Glutamatergic neuron (in vitro differentiated cells): ENCODE measurements around the gene CFAP74. TPM values are rescaled to one million over a fixed set of nuclear protein-coding genes. Genes with fewer than 3 reads are reported as not detected.

Source experiments
- DNase-seq: peaks from one replicate; pipeline ENCODE4 v3.0.0; 2022
- H3K27ac Mint-ChIP-seq: one replicate; pipeline ENCODE4 v1.8.0; 2020; ENCODE audit warnings: mild to moderate bottlenecking, mixed read lengths, inconsistent platforms; ENCODE audit not compliant: unreplicated experiment
- H3K27me3 Mint-ChIP-seq: one replicate; pipeline ENCODE4 v1.8.0; 2020; ENCODE audit warnings: mild to moderate bottlenecking, moderate library complexity, mixed read lengths, inconsistent platforms; ENCODE audit not compliant: unreplicated experiment
- H3K36me3 Mint-ChIP-seq: one replicate; pipeline ENCODE4 v1.8.0; 2020; ENCODE audit warnings: mild to moderate bottlenecking, mixed read lengths, inconsistent platforms; ENCODE audit not compliant: unreplicated experiment
- H3K4me1 Mint-ChIP-seq: one replicate; pipeline ENCODE4 v1.8.0; 2020; ENCODE audit warnings: mild to moderate bottlenecking, low read depth, mixed read lengths, inconsistent platforms; ENCODE audit not compliant: unreplicated experiment
- H3K4me3 Mint-ChIP-seq: one replicate; pipeline ENCODE4 v1.8.0; 2020; ENCODE audit warnings: mild to moderate bottlenecking, mixed read lengths, inconsistent platforms; ENCODE audit not compliant: unreplicated experiment
- H3K9me3 Mint-ChIP-seq: one replicate; pipeline ENCODE4 v1.8.0; 2020; ENCODE audit warnings: mild to moderate bottlenecking, moderate library complexity, mixed read lengths, inconsistent platforms; ENCODE audit not compliant: unreplicated experiment
- total RNA-seq: library from RNA; stranded (reverse); fragmentation: NEBNext Ultra II Directional; extraction: Animal tissue kit (Norgen Biotek cat#: 25700); gene quantifications from one replicate; pipeline ENCODE4 v1.2.1, GENCODE V29; 2021; ENCODE audit not compliant: unreplicated experiment
- TF ChIP-seq, protein P1 (sequence below): fragments of 200-600 bp; sonication (generic); IDR thresholded peaks from one replicate; pipeline ENCODE4 v1.5.0; 2021; ENCODE audit not compliant: partially characterized antibody, unreplicated experiment

CFAP74 gene
- total RNA-seq, 1 donor from 2014 or later: not detected

DNA sequence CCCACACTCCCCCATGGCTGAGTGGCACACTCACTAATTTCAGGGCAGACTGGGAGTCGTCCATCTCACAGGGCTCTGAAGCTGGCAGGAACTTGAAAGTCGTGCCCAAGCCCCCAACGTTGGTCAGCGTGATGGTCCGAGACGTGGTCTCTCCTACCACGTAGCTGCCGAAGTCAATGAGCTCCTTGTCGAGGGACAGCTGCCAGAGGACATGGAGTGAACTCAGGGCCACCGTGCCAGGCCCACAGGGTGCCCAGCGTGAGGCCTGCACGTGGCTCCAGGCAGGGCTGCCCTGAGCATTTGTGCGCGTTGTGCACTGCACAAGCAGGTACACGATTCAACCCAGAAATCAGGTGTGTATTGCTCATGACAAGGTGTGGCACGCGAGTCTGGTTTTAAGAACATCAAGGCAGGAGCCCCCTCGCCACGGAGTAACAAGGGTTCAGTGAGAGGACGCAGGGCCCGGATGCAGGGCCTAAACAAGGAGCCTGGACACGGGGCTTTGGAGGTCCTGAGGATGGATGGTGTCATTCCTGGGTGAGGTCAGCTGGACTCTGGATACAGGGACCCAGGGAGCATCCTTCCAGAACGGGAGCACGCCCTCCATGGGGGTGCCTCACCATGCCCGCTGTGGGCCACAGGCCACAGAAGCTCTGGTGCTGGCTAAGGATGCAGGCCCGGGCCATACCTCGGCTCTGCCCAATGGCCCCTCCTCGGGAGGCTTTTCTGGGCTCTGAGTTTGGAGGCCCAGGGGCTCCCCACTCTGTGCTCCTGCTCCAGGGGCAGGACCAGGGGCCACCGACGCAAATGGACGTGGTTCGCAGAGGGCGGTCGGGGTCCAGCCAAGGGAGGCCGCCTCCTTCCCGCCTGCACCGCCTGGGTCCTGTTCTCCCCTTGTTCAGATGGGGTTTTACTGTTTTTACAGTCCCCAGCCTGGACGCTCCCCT is 46.7 kb downstream of the CFAP74 start:
- TF ChIP-seq, protein P1, sequence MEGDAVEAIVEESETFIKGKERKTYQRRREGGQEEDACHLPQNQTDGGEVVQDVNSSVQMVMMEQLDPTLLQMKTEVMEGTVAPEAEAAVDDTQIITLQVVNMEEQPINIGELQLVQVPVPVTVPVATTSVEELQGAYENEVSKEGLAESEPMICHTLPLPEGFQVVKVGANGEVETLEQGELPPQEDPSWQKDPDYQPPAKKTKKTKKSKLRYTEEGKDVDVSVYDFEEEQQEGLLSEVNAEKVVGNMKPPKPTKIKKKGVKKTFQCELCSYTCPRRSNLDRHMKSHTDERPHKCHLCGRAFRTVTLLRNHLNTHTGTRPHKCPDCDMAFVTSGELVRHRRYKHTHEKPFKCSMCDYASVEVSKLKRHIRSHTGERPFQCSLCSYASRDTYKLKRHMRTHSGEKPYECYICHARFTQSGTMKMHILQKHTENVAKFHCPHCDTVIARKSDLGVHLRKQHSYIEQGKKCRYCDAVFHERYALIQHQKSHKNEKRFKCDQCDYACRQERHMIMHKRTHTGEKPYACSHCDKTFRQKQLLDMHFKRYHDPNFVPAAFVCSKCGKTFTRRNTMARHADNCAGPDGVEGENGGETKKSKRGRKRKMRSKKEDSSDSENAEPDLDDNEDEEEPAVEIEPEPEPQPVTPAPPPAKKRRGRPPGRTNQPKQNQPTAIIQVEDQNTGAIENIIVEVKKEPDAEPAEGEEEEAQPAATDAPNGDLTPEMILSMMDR: no peak
- H3K27me3 Mint-ChIP-seq: peaks cover 6% of the 10 kb centered on the region
- H3K9me3 Mint-ChIP-seq: peaks cover 2% of the 10 kb centered on the region
- no peak overlapping the region for H3K4me3 Mint-ChIP-seq
- no peak for DNase-seq
- H3K4me1 Mint-ChIP-seq: no peaks in the 10 kb centered on the region
- H3K27ac Mint-ChIP-seq: no peak overlapping the region
- H3K36me3 Mint-ChIP-seq: peaks cover 5% of the 10 kb centered on the region

DNA sequence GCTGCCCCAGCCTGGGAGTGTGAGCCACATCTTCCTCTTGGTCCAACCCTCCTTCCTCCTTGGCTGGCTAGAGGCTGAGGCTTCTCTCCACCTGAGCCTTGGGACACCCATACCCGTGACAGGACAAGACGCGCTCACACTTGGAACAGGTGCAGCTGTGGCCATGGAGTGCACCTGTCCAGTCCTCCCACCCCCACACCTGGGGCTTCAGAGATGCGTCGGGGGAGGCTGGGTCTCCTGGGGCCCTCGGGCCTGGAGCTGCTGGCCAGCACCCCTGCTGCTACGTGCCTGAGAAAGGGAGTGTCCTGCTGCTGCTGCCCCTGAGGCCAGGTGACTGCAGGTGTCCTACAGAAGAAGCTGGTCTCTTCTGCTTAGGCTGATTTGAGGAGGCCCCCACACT is 47.5 kb downstream of the CFAP74 start:
- TF ChIP-seq, protein P1: no peak
- peaks cover 5% of the 10 kb centered on the region for H3K36me3 Mint-ChIP-seq
- H3K4me1 Mint-ChIP-seq: no peaks in the 10 kb centered on the region
- no peak overlapping the region for H3K27ac Mint-ChIP-seq
- no peak for DNase-seq
- peaks cover 6% of the 10 kb centered on the region for H3K27me3 Mint-ChIP-seq
- H3K4me3 Mint-ChIP-seq: no peak overlapping the region
- H3K9me3 Mint-ChIP-seq: peaks cover 2% of the 10 kb centered on the region

DNA sequence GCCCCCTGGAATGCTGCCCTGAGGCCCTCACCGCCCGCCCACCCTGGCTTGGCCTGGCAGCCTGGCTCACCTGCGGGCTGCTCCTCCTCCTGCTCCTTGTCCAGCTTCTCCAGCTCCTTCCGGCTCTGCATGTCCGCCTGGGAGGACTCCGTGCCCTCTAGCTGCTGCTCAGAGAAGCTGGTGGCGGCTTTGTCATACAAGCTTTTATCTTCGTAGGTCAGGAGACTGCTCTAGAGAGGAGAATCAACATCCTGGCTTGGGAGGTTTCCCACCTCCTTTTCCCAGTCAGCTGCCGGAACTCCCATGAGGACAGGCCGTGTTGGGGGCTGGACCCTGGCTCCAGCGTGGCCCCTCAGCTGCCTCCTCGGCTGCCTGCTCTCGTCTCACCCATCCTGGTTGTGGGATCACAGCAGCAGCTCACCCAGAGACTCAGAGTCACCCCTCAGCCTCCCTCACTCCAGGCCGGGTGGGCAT is 47.9 kb downstream of the CFAP74 start:
- Mint-ChIP-seq H3K27ac (no peak overlapping the region), H3K4me3 (no peak overlapping the region), H3K4me1 (no peaks in the 10 kb centered on the region), H3K9me3 (peaks cover 2% of the 10 kb centered on the region), H3K36me3 (peaks cover 5% of the 10 kb centered on the region), H3K27me3 (peaks cover 3% of the 10 kb centered on the region)
- no peak for DNase-seq
- TF ChIP-seq, protein P1: no peak

DNA sequence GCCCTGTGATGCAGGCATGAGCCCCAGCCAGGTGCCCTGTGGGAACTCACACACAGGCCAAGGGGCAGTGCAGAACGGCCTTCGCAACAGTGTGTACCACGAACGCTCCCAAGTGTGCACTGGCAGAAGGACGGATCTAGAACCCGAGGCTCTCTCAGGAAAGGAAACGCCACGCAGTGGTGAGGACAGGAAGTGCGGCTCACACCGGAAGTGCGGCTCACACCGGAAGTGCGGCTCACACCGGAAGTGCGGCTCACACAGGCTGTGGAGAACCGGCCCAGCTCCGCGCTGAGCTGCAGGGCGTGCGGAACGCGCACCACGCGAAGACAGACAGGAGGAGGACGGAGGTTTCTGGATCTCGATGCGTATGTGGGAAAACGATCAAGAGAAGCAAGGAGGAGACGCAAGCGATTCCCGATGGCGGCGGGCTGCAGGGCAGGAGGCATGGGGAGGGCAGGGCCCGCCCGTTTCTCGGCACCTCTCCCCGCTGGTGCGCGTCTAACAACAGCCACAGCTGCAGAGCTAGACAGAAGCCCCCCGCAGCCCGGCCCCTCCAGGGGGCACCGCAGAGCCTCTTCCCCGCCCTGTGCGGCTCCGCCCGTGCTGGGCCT is 48.6 kb downstream of the CFAP74 start:
- H3K4me1 Mint-ChIP-seq: no peaks in the 10 kb centered on the region
- peaks cover 2% of the 10 kb centered on the region for H3K9me3 Mint-ChIP-seq
- no peak overlapping the region for H3K27ac Mint-ChIP-seq
- peaks cover 5% of the 10 kb centered on the region for H3K36me3 Mint-ChIP-seq
- H3K4me3 Mint-ChIP-seq: no peak overlapping the region
- peak; percentile 52 for DNase-seq
- H3K27me3 Mint-ChIP-seq: peaks cover 3% of the 10 kb centered on the region
- TF ChIP-seq, protein P1: peak; percentile 54
